CD4-positive, alpha-beta T cell (primary cell): Measurements from ENCODE around the gene KIF21A. TPM values are rescaled to one million over a fixed set of nuclear protein-coding genes. Genes with fewer than 3 reads are reported as not detected.
A peak's percentile ranks its signal among the peaks of the same experiment; 100 is the strongest.

Experiments used
- ATAC-seq: fragments of 200-7000 bp; cut with Tn5 transposase; one replicate; pipeline ENCODE4 v1.10.0; 2022; ENCODE audit warnings: mild to moderate bottlenecking; ENCODE audit not compliant: poor library complexity
- CTCF ChIA-PET: fragments of 350-600 bp; sonication (Branson Sonifier 250); formaldehyde crosslinking; loops from one replicate; lab custom pipeline; 2021; ENCODE audit warnings: antibody characterized with exemption, inconsistent platforms; lab: Charles Lee
- POLR2A ChIA-PET: fragments of 350-600 bp; sonication (Branson Sonifier 250); formaldehyde crosslinking; loops from one replicate; lab custom pipeline; 2021; ENCODE audit warnings: antibody characterized with exemption, inconsistent platforms; lab: Charles Lee
- DNase-seq, 14 experiments: peaks; one replicate each; pipeline ENCODE4 v3.0.0-alpha.2; 2013 to 2020; ENCODE audit warnings: mixed read lengths in 2 of 14
- H3K27ac ChIP-seq, 2 donors: one replicate each; pipeline versions ENCODE4 v1.5.1 to v1.7.0; 2013; ENCODE audit warnings: low read length in 2 of 2, low read depth in 1 of 2, mild to moderate bottlenecking in 1 of 2
- H3K27me3 ChIP-seq, 2 experiments: 1 replicate in 1 of 2; 2 replicates in 1 of 2; pipeline versions ENCODE4 v1.6.1 to v1.7.0; 2013; ENCODE audit warnings: low read length in 2 of 2, control low read depth in 1 of 2, mild to moderate bottlenecking in 1 of 2, moderate library complexity in 1 of 2; ENCODE audit not compliant: insufficient read depth in 2 of 2, control insufficient read depth in 1 of 2
- H3K36me3 ChIP-seq: one replicate; pipeline ENCODE4 v1.6.1; 2013; ENCODE audit warnings: low read length, control low read depth; ENCODE audit not compliant: insufficient read depth
- H3K4me1 ChIP-seq: one replicate; pipeline ENCODE4 v1.6.1; 2013; ENCODE audit warnings: low read length, control low read depth; ENCODE audit not compliant: insufficient read depth
- H3K4me3 ChIP-seq: one replicate; pipeline ENCODE4 v1.5.1; 2013; ENCODE audit warnings: mild to moderate bottlenecking, low read length, moderate library complexity
- H3K9me3 ChIP-seq, 2 experiments: 1 replicate in 1 of 2; 2 replicates in 1 of 2; pipeline versions ENCODE4 v1.6.1 to v1.7.0; 2013; ENCODE audit warnings: low read length in 2 of 2, mild to moderate bottlenecking in 2 of 2, control low read depth in 1 of 2, moderate library complexity in 1 of 2; ENCODE audit not compliant: control insufficient read depth in 1 of 2, insufficient read depth in 1 of 2
- H3K27ac Mint-ChIP-seq: one replicate; pipeline ENCODE4 v1.8.0; 2020; ENCODE audit warnings: mixed read lengths
- H3K27me3 Mint-ChIP-seq: one replicate; pipeline ENCODE4 v1.8.0; 2021; ENCODE audit warnings: mixed read lengths
- H3K36me3 Mint-ChIP-seq: one replicate; pipeline ENCODE4 v1.8.0; 2021; ENCODE audit warnings: low read depth, mixed read lengths
- H3K4me1 Mint-ChIP-seq: one replicate; pipeline ENCODE4 v1.8.0; 2021; ENCODE audit warnings: low read depth, mixed read lengths
- H3K4me3 Mint-ChIP-seq: one replicate; pipeline ENCODE4 v1.8.0; 2020; ENCODE audit warnings: mild to moderate bottlenecking, mixed read lengths
- H3K9me3 Mint-ChIP-seq: one replicate; pipeline ENCODE4 v1.8.0; 2020; ENCODE audit warnings: mixed read lengths
- CTCF ChIP-seq: fragments of 200-600 bp; IDR thresholded peaks from one replicate; pipeline ENCODE4 v1.8.0; 2022; ENCODE audit warnings: antibody characterized with exemption, mild to moderate bottlenecking
- intact Hi-C, 2 experiments: fragments of 100-400 bp; cut with DNase I in 1 of 2; cut with micrococcal nuclease in 1 of 2; formaldehyde crosslinking; loops; one replicate each; pipeline versions ENCODE4 v1.15.1 to v1.9.0; 2023 to 2025; cut with DNase I, micrococcal nuclease
- total RNA-seq, 174 experiments: library from RNA in 2 of 174; stranded (reverse) in 2 of 174; gene quantifications; one replicate each; pipeline ENCODE4 v1.2.3 and lab custom pipeline; 2021 to 2026

KIF21A gene
- total RNA-seq, 2 experiments from 2014 or later: 3.2 to 3.4 TPM

GRCh38 chr12:39443929-39444209 lies 949 bp upstream of the KIF21A start:
- ChIA-PET CTCF (interaction anchor here (0.8 to 1.0 kb wide), 2 partner anchors 8 to 12 kb away, joined by 3 to 4 read pairs; no protein-coding TSS in a partner anchor), POLR2A (interaction anchor here (0.7 to 2.1 kb wide), 3 partner anchors 21 to 226 kb away, joined by 3 to 9 read pairs (median 4); partner anchors contain the start of gene ABCD2)
- H3K27ac Mint-ChIP-seq: peak overlapping the region; percentile 82
- peaks cover 13% of the 10 kb centered on the region for H3K4me1 ChIP-seq
- peak overlapping the region; percentile 78 for H3K4me3 ChIP-seq
- no peaks in the 10 kb centered on the region for H3K9me3 ChIP-seq
- no peaks in the 10 kb centered on the region for H3K36me3 ChIP-seq
- no peaks in the 10 kb centered on the region for H3K27me3 ChIP-seq
- no peaks in the 10 kb centered on the region for H3K9me3 Mint-ChIP-seq
- intact Hi-C loops: loop anchor here (2.0 to 10.0 kb wide), 7 partner anchors 127 to 701 kb away; partner anchors contain the start of gene ABCD2 (in 1 of the 2)
- H3K4me1 Mint-ChIP-seq: peaks cover 18% of the 10 kb centered on the region
- no peak for TF ChIP-seq CTCF
- DNase-seq (peak in 1 of 14 experiments; percentile 5), ATAC-seq (no peak)
- peaks cover 6% of the 10 kb centered on the region for H3K36me3 Mint-ChIP-seq
- peak overlapping the region; percentile 96 for H3K4me3 Mint-ChIP-seq
- peaks cover 15% of the 10 kb centered on the region for H3K27me3 Mint-ChIP-seq
- H3K27ac ChIP-seq: peak overlapping the region in 1 of 2 donors; percentile 57

GRCh38 chr12:39442831-39443080 lies 164 bp downstream of the KIF21A start:
- Histone ChIP-seq H3K27me3 (no peaks in the 10 kb centered on the region), H3K9me3 (no peaks in the 10 kb centered on the region), H3K36me3 (no peaks in the 10 kb centered on the region), H3K4me3 (peak overlapping the region; percentile 78), H3K27ac (no peak overlapping the region), H3K4me1 (peaks cover 13% of the 10 kb centered on the region)
- H3K4me3 Mint-ChIP-seq: peak overlapping the region; percentile 98
- DNase-seq: no peak
- H3K36me3 Mint-ChIP-seq: peaks cover 6% of the 10 kb centered on the region
- H3K9me3 Mint-ChIP-seq: no peaks in the 10 kb centered on the region
- ChIA-PET POLR2A (interaction anchor here (0.9 to 2.1 kb wide), 4 partner anchors 11 to 177 kb away, joined by 3 to 9 read pairs (median 3); partner anchors contain the start of gene ABCD2), CTCF (no interaction called here)
- H3K27me3 Mint-ChIP-seq: peaks cover 22% of the 10 kb centered on the region
- H3K27ac Mint-ChIP-seq: no peak overlapping the region
- peaks cover 18% of the 10 kb centered on the region for H3K4me1 Mint-ChIP-seq
- TF ChIP-seq CTCF: no peak
- ATAC-seq: no peak
- intact Hi-C loops: loop anchor here (2.0 to 10.0 kb wide), 7 partner anchors 125 to 702 kb away; partner anchors contain the start of gene ABCD2 (in 1 of the 2)

- ChIA-PET CTCF (no interaction called here), POLR2A (interaction anchor here (0.9 to 2.1 kb wide), 4 partner anchors 12 to 178 kb away, joined by 3 to 9 read pairs (median 3); partner anchors contain the start of gene ABCD2)
- DNase-seq (peak in 12 of 14 experiments; percentile 4 to 58 (median 16)), ATAC-seq (no peak)
- peak overlapping the region; percentile 86 for H3K27ac Mint-ChIP-seq
- no peak for TF ChIP-seq CTCF
- Histone ChIP-seq H3K4me1 (peaks cover 13% of the 10 kb centered on the region), H3K4me3 (peak overlapping the region; percentile 78), H3K36me3 (no peaks in the 10 kb centered on the region), H3K27me3 (no peaks in the 10 kb centered on the region), H3K9me3 (no peaks in the 10 kb centered on the region), H3K27ac (no peak overlapping the region)
- H3K9me3 Mint-ChIP-seq: no peaks in the 10 kb centered on the region
- peaks cover 18% of the 10 kb centered on the region for H3K4me1 Mint-ChIP-seq
- peaks cover 6% of the 10 kb centered on the region for H3K36me3 Mint-ChIP-seq
- intact Hi-C loops: loop anchor here (2.0 to 10.0 kb wide), 7 partner anchors 125 to 703 kb away; partner anchors contain the start of gene ABCD2 (in 1 of the 2)
- H3K4me3 Mint-ChIP-seq: peak overlapping the region; percentile 98
- H3K27me3 Mint-ChIP-seq: peaks cover 22% of the 10 kb centered on the region
Observed at GRCh38 chr12:39441963-39442830, 723 bp downstream of the KIF21A start.
